Measurements from ENCODE around the gene SPACA6.

SPACA6 gene

GRCh38 chr19:51750400-51751094, 57.4 kb downstream of the SPACA6 start:
- no CpG with 5 or more reads among the region's 7 CpGs for WGBS (ENCODE audit: insufficient coverage, insufficient read length)
- Histone ChIP-seq H3K9me3 (ENCODE audit: control insufficient read depth, insufficient read depth, low read length) (no peaks in the 10 kb centered on the region), H3K36me3 (ENCODE audit: control insufficient read depth, insufficient read depth, low read length) (no peaks in the 10 kb centered on the region), H3K27me3 (ENCODE audit: control insufficient read depth, insufficient read depth, low read length) (no peaks in the 10 kb centered on the region), H3K4me1 (ENCODE audit: control insufficient read depth, insufficient read depth, low read length) (no peaks in the 10 kb centered on the region), H3K4me3 (ENCODE audit: low read length) (no peak overlapping the region), H3K27ac (ENCODE audit: low read length) (no peak overlapping the region)
- DNase-seq (ENCODE audit: low read depth, low spot score) = no peak

- no CpG with 5 or more reads among the region's 2 CpGs for WGBS (ENCODE audit: insufficient coverage, insufficient read length)
- H3K9me3 ChIP-seq (ENCODE audit: control insufficient read depth, insufficient read depth, low read length) = no peaks in the 10 kb centered on the region
- no peaks in the 10 kb centered on the region for H3K36me3 ChIP-seq (ENCODE audit: control insufficient read depth, insufficient read depth, low read length)
- no peaks in the 10 kb centered on the region for H3K4me1 ChIP-seq (ENCODE audit: control insufficient read depth, insufficient read depth, low read length)
- no peak for DNase-seq (ENCODE audit: low read depth, low spot score)
- H3K27ac ChIP-seq (ENCODE audit: low read length) = no peak within 1 kb of the TSS
- no peak within 1 kb of the TSS for H3K4me3 ChIP-seq (ENCODE audit: low read length)
- H3K27me3 ChIP-seq (ENCODE audit: control insufficient read depth, insufficient read depth, low read length) = no peaks in the 10 kb centered on the region
Observed at GRCh38 chr19:51751655-51752054, 58.5 kb downstream of the SPACA6 start, which contains the start of gene FPR1. Gene FPR1, minus strand, starts transcription at chr19:51751878. Its CDS starts 4,884 bp downstream, at chr19:51746994.

- H3K27ac ChIP-seq (ENCODE audit: low read length) = no peak overlapping the region
- no peaks in the 10 kb centered on the region for H3K9me3 ChIP-seq (ENCODE audit: control insufficient read depth, insufficient read depth, low read length)
- no peaks in the 10 kb centered on the region for H3K27me3 ChIP-seq (ENCODE audit: control insufficient read depth, insufficient read depth, low read length)
- no peaks in the 10 kb centered on the region for H3K36me3 ChIP-seq (ENCODE audit: control insufficient read depth, insufficient read depth, low read length)
- DNase-seq (ENCODE audit: low read depth, low spot score) = no peak
- no peaks in the 10 kb centered on the region for H3K4me1 ChIP-seq (ENCODE audit: control insufficient read depth, insufficient read depth, low read length)
- H3K4me3 ChIP-seq (ENCODE audit: low read length) = no peak overlapping the region
- WGBS (ENCODE audit: insufficient coverage, insufficient read length) = no CpG with 5 or more reads among the region's 6 CpGs
Observed at GRCh38 chr19:51754109-51754508, 61.0 kb downstream of the SPACA6 start.

- WGBS (ENCODE audit: insufficient coverage, insufficient read length) = no CpG with 5 or more reads among the region's 4 CpGs
- no peaks in the 10 kb centered on the region for H3K4me1 ChIP-seq (ENCODE audit: control insufficient read depth, insufficient read depth, low read length)
- H3K27me3 ChIP-seq (ENCODE audit: control insufficient read depth, insufficient read depth, low read length) = no peaks in the 10 kb centered on the region
- H3K36me3 ChIP-seq (ENCODE audit: control insufficient read depth, insufficient read depth, low read length) = no peaks in the 10 kb centered on the region
- DNase-seq (ENCODE audit: low read depth, low spot score) = no peak
- H3K4me3 ChIP-seq (ENCODE audit: low read length) = no peak overlapping the region
- H3K27ac ChIP-seq (ENCODE audit: low read length) = no peak overlapping the region
- no peaks in the 10 kb centered on the region for H3K9me3 ChIP-seq (ENCODE audit: control insufficient read depth, insufficient read depth, low read length)
Observed at GRCh38 chr19:51754770-51755169, 61.6 kb downstream of the SPACA6 start.
